HG03045 (cell line): ENCODE measurements around the gene DKK2.
"Not testable (repeated sequence)": the region's sequence is repeated elsewhere in the genome, so short reads cannot be mapped to it uniquely, and the experiment has no call there.

ENCODE experiments used
- ATAC-seq: cut with Tn5 transposase; IDR thresholded peaks from one replicate; pipeline ENCODE4 v1.9.1; 2021; ENCODE audit warnings: mild to moderate bottlenecking, moderate library complexity; ENCODE audit not compliant: unreplicated experiment

DKK2 gene

GRCh38 chr4:106914223-106914622 lies 121.9 kb downstream of the DKK2 start:
- ATAC-seq: no peak

- no peak for ATAC-seq
Observed at GRCh38 chr4:106909486-106910188, 126.5 kb downstream of the DKK2 start.

DNA sequence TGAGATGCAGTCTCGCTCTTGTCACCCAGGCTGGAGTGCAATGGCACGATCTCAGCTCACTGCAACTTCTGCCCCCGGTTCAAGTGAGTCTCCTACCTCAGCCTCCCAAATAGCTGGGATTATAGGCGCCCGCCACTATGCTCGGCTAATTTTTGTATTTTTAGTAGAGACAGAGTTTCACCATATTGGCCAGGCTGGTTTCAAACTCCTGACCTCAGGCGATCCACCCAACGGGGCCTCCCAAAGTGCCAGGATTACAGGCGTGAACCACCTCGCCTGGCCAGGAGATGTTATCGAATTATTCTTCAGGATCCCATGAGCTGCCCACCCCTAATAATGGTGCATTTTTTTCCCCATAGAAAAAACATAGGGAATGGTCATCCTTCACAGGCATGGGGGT lies 128.1 kb downstream of the DKK2 start:
- ATAC-seq: not testable (repeated sequence)

DNA sequence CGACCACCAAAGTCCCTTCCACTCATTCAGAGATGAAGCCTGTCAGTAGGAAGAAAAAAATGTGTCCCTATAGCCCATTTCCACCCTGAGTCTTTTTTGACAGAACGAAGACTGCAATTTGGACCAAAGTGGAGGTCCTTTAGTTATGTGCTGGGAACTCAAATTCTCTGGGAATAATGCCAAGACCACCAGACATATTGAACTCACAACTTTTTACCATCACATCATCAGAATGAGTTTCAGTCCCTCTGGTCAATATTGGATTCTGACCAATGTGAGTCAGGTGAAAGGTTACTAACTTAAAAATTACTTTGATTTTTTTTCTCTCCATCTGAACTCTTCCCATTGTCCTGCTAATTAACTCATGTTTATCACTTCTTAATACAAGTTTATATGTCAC lies 128.9 kb downstream of the DKK2 start:
- ATAC-seq: no peak

DNA sequence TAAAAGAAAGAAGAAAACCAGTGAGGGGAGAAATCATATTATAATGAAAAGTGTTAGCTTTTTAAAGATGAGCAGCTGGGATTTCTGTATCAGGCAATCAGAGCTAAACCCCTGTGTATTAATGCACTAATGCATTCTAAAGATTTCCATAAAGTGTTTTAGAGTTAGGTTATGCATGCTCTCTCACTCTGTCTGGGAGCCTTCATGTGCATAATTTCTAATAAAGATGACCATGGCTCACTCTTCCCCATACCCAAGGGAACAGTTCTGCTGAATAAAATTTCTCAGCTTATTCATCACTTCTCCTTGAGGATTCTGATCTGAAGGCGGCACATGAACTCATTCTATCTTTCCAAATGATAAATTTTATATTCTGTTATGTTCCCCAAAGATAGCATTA lies 129.4 kb downstream of the DKK2 start:
- ATAC-seq: no peak

- peak; percentile 59 for ATAC-seq
Observed at GRCh38 chr4:106898621-106899230, 137.4 kb downstream of the DKK2 start.

DNA sequence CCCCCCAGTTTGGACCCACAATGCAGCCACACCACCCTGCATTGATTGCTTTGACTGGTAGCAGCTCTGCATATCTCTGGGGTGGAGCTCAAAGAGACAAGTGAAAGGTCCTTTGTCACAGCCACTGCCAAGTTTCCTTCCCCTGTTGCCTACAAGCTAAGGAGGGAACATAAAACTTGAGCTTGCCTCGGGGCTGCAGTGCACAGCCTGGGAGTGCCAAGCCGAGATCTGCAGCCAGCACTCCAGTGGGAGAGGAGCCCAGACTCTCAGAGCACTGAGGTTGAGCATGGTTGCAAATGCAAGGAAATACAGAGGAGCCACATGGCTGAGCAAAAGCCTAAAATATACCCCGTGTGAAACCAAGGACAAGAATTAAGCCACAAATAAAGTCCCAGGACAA lies 142.2 kb downstream of the DKK2 start:
- ATAC-seq: no peak

GRCh38 chr4:106893395-106893881 lies 142.7 kb downstream of the DKK2 start:
- no peak for ATAC-seq

DNA sequence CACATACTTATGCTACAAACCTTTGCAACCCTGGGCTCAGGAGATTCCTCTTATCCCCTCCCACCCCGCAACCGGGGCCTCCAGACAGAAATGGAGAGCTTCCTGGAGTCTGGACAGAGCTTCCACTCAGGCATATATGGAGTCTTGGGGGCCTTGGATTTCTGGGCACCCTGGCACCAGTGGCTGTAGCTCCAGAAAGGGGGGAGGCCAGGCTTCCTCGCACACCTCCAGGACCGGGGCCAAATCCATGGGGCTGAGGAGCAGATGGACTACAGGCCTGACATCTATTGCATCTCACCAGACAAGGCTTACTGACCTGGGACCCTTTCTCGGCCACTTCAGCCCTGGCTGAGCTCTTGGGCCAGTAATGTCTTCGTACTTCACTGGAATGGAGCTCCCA lies 143.3 kb downstream of the DKK2 start:
- ATAC-seq: no peak

- ATAC-seq: no peak
Observed at GRCh38 chr4:106875340-106875739, 160.8 kb downstream of the DKK2 start.
